Esophagus muscularis mucosa (tissue), 4 donors: ENCODE results near the gene LENEP. TPM values are rescaled to one million over a fixed set of nuclear protein-coding genes. Genes with fewer than 3 reads are reported as not detected.

ENCODE experiments used
- DNase-seq: peaks from one replicate; pipeline ENCODE4 v3.0.0-alpha.2; 2017; ENCODE audit errors: extremely low spot score
- H3K27ac ChIP-seq, 4 donors: fragments of 200-600 bp; sonication (generic); replicated peaks in 1 of 4; 1 replicate in 3 of 4; 2 replicates in 1 of 4; pipeline ENCODE4 v1.5.1; 2016 to 2019; ENCODE audit warnings: mild to moderate bottlenecking in 1 of 4
- H3K27me3 ChIP-seq, 4 donors: fragments of 200-600 bp; sonication (generic); one replicate each; pipeline versions ENCODE4 v1.5.1 to v1.6.0; 2016 to 2019
- H3K36me3 ChIP-seq, 4 donors: fragments of 200-600 bp; sonication (generic); one replicate each; pipeline ENCODE4 v1.5.1; 2016 to 2019
- H3K4me1 ChIP-seq, 4 donors: fragments of 200-600 bp; sonication (generic); one replicate each; pipeline ENCODE4 v1.5.1; 2016 to 2019
- H3K4me3 ChIP-seq, 4 donors: fragments of 200-600 bp; sonication (generic); 1 replicate in 2 of 4; 2 replicates in 2 of 4; pipeline ENCODE4 v1.5.1; 2016 to 2019; ENCODE audit warnings: mild to moderate bottlenecking in 4 of 4, moderate library complexity in 1 of 4
- H3K9me3 ChIP-seq, 4 donors: fragments of 200-600 bp; sonication (generic); 1 replicate in 3 of 4; 2 replicates in 1 of 4; pipeline ENCODE4 v1.5.1; 2016 to 2019
- EP300 ChIP-seq: sonication (generic); formaldehyde crosslinking; IDR thresholded peaks from one replicate; pipeline ENCODE4 v1.6.1; 2017; ENCODE audit warnings: antibody characterized with exemption
- POLR2A ChIP-seq: fragments of 450-650 bp; IDR thresholded peaks from one replicate; pipeline ENCODE4 v1.6.1; 2017; ENCODE audit warnings: antibody characterized with exemption, moderate library complexity, mild to moderate bottlenecking, low read depth
- POLR2AphosphoS5 ChIP-seq, 2 donors: sonication (generic); formaldehyde crosslinking; IDR thresholded peaks; one replicate each; pipeline ENCODE4 v1.6.1; 2017; ENCODE audit warnings: antibody characterized with exemption in 2 of 2
- WGBS: methylation state at CpG from one replicate; pipeline ENCODE4 v1.1.5; 2018; 5-methylcytosine and 5-hydroxymethylcytosine counted together
- intact Hi-C: fragments of 100-400 bp; cut with DNase I; formaldehyde crosslinking; loops from one replicate; pipeline ENCODE4 v1.15.1; 2023
- total RNA-seq, 4 donors: library from RNA; depleted of rRNA; stranded (reverse); fragments of >200 nt; gene quantifications; one replicate each; pipeline versions ENCODE4 v1.1.0 to v1.2.1, GENCODE V29; 2016
- TF ChIP-seq, protein P1 (sequence below), 3 experiments: fragments of 200-600 bp in 2 of 3; fragments of 450-650 bp in 1 of 3; sonication (generic) in 2 of 3; IDR thresholded peaks; one replicate each; pipeline ENCODE4 v1.5.1; 2017 to 2019; ENCODE audit warnings: antibody characterized with exemption in 3 of 3, mild to moderate bottlenecking in 2 of 3, moderate library complexity in 1 of 3

Gene LENEP
- total RNA-seq, 4 donors from 2014 or later, result not detected

DNA sequence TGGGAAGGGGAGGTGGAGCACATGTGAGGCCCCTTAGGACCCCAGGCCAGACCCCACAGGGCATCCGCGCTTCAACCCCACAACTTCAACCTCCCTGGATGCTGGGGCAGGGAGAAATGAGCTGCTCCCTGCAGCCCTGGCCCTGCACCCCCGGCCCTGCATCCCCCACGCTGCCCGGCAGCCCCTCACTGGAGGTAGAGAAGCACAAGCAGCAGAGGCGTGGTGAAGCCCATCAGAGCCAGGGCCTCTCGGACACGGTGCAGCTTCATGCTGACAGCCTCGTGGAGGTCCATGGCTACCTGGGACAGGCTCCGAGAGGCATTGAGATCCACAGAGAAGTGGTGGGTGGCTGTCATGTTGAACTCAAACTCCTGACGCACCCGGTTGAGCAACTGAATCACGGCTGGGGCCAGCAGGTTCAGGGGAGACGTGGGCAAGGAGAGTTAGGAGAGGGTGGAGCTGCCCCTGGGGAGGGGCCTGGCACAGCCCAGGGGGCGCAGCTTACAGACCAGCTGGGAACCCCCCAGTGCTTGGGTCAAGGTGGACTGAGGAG, 36.9 kb downstream of the LENEP start:
- DNase-seq, result no peak
- TF ChIP-seq, protein P1, sequence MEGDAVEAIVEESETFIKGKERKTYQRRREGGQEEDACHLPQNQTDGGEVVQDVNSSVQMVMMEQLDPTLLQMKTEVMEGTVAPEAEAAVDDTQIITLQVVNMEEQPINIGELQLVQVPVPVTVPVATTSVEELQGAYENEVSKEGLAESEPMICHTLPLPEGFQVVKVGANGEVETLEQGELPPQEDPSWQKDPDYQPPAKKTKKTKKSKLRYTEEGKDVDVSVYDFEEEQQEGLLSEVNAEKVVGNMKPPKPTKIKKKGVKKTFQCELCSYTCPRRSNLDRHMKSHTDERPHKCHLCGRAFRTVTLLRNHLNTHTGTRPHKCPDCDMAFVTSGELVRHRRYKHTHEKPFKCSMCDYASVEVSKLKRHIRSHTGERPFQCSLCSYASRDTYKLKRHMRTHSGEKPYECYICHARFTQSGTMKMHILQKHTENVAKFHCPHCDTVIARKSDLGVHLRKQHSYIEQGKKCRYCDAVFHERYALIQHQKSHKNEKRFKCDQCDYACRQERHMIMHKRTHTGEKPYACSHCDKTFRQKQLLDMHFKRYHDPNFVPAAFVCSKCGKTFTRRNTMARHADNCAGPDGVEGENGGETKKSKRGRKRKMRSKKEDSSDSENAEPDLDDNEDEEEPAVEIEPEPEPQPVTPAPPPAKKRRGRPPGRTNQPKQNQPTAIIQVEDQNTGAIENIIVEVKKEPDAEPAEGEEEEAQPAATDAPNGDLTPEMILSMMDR (IDR thresholded peaks at IDR 0.05), result no peak
- TF ChIP-seq POLR2AphosphoS5 (IDR thresholded peaks at IDR 0.05) (no peak), POLR2A (no peak), EP300 (no peak)
- intact Hi-C loops, result no loop called here

DNA sequence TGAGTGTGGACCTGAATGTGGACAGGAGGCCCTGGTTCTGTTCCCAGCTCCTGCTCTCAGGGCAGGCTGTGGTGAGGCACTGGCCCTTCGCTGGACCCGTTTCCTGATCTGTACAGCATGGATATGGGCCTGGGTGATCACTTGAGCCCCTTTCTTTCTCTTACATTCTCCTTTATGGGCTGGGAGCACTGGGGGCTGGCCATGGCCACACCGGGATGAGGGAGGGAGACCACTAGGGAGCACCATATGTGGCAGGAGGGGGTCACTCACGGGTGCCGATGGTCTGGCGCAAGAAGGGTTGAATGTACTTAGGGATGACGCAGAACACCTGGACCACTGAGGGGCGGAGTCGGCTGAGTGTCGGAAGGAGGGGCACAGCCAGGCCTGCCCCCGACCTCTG, 37.5 kb downstream of the LENEP start:
- Histone ChIP-seq H3K4me1 (no peaks in the 10 kb centered on the region), H3K27me3 (no peaks in the 10 kb centered on the region), H3K4me3 (no peak overlapping the region), H3K27ac (no peak overlapping the region), H3K9me3 (no peaks in the 10 kb centered on the region), H3K36me3 (no peaks in the 10 kb centered on the region)
- no peak for DNase-seq
- TF ChIP-seq, protein P1 (IDR thresholded peaks at IDR 0.05), result no peak
- TF ChIP-seq EP300, result no peak
- TF ChIP-seq POLR2A, result no peak
- TF ChIP-seq POLR2AphosphoS5 (IDR thresholded peaks at IDR 0.05), result no peak
- intact Hi-C loops, result no loop called here
- WGBS, result 74% methylated on average over 11 of the region's 11 CpGs

More for the DNA sequence above, 36.9 kb downstream of the LENEP start:
- Histone ChIP-seq H3K27me3 (no peaks in the 10 kb centered on the region), H3K27ac (no peak overlapping the region), H3K4me1 (no peaks in the 10 kb centered on the region), H3K4me3 (no peak overlapping the region), H3K9me3 (no peaks in the 10 kb centered on the region), H3K36me3 (no peaks in the 10 kb centered on the region)
- 86% methylated on average over 13 of the region's 15 CpGs for WGBS

DNA sequence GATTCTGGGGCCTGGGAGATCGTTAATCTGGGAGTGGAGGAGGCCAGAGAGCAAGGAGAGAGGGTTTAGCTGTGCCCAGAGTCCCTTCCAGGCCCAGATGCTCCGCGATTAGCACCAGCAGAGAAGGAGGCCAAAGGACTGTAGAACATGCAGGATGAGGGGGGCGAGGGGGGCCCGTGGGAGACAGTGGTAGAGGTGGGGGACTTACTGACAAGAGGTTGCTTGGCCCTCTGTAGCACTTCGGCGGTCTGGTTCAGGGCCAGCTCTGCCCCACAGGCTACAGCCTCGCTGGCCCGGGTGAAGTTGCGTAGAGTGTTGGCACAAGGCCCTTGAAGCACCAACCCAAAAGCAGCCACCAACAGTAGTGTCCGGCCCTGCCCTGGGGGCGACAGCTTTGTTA, 39.5 kb downstream of the LENEP start:
- no peak overlapping the region for H3K4me3 ChIP-seq
- H3K9me3 ChIP-seq, result no peaks in the 10 kb centered on the region
- 96% methylated on average over 10 of the region's 12 CpGs for WGBS
- no peak for DNase-seq
- H3K27me3 ChIP-seq, result no peaks in the 10 kb centered on the region
- H3K4me1 ChIP-seq, result peaks cover 0 to 3% (median 0%) of the 10 kb centered on the region in 4 donors
- TF ChIP-seq POLR2A (no peak), EP300 (no peak), POLR2AphosphoS5 (IDR thresholded peaks at IDR 0.05) (no peak)
- TF ChIP-seq, protein P1 (IDR thresholded peaks at IDR 0.05), result no peak
- H3K36me3 ChIP-seq, result no peaks in the 10 kb centered on the region
- intact Hi-C loops, result no loop called here
- H3K27ac ChIP-seq, result no peak overlapping the region

DNA sequence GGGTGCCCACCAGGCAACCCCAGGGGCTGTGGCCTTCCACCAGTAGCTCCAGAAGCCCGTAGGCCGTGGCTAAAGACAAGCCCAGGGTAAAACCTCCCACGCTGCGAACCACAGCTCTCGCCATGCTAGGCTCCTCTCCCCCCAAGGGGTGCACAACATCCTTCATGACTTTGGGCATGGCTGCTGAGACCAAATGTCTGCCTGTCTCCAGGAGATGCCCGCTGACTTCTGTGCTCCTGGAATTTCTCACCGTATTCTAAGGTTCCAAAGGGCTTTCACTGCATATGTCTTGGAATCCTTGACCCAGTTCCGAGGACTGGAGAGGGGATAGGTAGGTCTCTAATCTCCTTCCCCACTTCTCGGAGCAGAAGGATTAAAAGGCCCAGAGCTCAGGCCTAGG, 40.1 kb downstream of the LENEP start, which contains the start of the genes DCST1 and DCST2:
Gene DCST1 (plus strand): TSS at position 301 of the 400 bp plus-strand sequence. CDS start 213 bp downstream, outside the sequence.
Gene DCST2 (minus strand): TSS at position 258 of the 400 bp plus-strand sequence. CDS start 80 bp downstream, at position 178.
- H3K36me3 ChIP-seq, result no peaks in the 10 kb centered on the region
- H3K4me1 ChIP-seq, result peaks cover 0 to 5% (median 3%) of the 10 kb centered on the region in 4 donors
- no peak within 1 kb of the TSS for H3K4me3 ChIP-seq
- intact Hi-C loops, result no loop called here
- no peaks in the 10 kb centered on the region for H3K9me3 ChIP-seq
- no peaks in the 10 kb centered on the region for H3K27me3 ChIP-seq
- no peak within 1 kb of the TSS for H3K27ac ChIP-seq
- TF ChIP-seq EP300 (no peak), POLR2AphosphoS5 (IDR thresholded peaks at IDR 0.05) (no peak), POLR2A (no peak)
- TF ChIP-seq, protein P1 (IDR thresholded peaks at IDR 0.05), result no peak
- no peak for DNase-seq
- WGBS, result 98% methylated on average over 9 of the region's 9 CpGs
